ENCODE data around the gene TECR. TPM values are rescaled to one million over a fixed set of nuclear protein-coding genes. Genes with fewer than 3 reads are reported as not detected.

TECR gene
- total and polyA plus RNA-seq, 2 of the 13 experiments (the other 11 are each of a cell fraction or from before 2014, with no cell fraction given), result 54.9 to 121 TPM

DNA sequence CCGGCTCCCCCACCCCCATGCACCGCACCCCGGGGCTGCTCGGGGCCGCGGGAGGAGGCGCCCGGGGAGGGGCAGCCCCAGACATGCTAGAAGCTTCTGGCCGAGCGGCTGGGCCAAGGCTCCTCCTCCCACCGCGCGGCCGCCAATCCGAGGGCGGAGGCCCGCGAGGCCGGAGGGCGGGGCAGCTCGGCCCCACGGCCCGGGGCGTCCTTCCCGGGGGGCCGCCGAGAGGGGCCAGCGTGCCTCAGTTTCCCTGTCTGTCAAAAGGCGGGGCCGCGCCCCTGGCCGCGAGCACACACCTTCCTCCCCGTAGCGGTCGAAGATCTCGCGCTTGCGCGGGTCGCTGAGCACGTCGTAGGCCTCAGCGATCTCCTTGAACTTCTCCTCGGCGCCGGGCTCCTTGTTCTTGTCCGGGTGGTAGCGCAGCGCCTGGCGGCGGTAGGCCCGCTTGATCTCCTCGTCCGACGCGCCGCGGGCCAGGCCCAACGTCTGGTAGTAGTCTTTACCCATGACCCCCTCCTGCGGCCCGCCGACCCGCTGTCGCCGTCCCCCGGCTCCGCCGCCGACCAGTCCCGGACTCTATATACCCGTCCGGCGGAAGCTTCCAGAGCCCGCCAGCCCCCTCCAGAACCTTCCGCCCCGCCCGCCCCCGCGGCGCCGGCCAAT, 11.4 kb upstream of the TECR start, which contains the start of gene DNAJB1 (continued):
- TF ChIP-seq SYNCRIP (IDR thresholded peaks at IDR 0.05; ENCODE audit: insufficient read depth, low read depth, low read length) (no peak), ZNF670 (CRISPR knock-in tag; IDR thresholded peaks at IDR 0.05; ENCODE audit: borderline replicate concordance) (peak; percentile 80; the same call in 1 of the 2 replicates), MIXL1 (CRISPR knock-in tag; IDR thresholded peaks at IDR 0.05) (0 out of 2 replicates have a peak, but pooled peaks have one; percentile 22), ZFP41 (CRISPR knock-in tag; IDR thresholded peaks at IDR 0.05; ENCODE audit: borderline replicate concordance) (0 out of 2 replicates have a peak, but pooled peaks have one; percentile 41), ZNF564 (CRISPR knock-in tag; IDR thresholded peaks at IDR 0.05) (no peak), SP1 (IDR thresholded peaks at IDR 0.05) (no peak), SP1 (CRISPR knock-in tag; IDR thresholded peaks at IDR 0.05) (no peak; the same call in 1 of the 2 replicates), ZZZ3 (CRISPR knock-in tag; IDR thresholded peaks at IDR 0.05; ENCODE audit: borderline replicate concordance) (no peak), ZNF503 (CRISPR knock-in tag; IDR thresholded peaks at IDR 0.05) (peak; percentile 46; the same call in 1 of the 2 replicates), ELF4 (CRISPR knock-in tag; IDR thresholded peaks at IDR 0.05; ENCODE audit: borderline replicate concordance) (no peak), KDM5B (CRISPR knock-in tag; IDR thresholded peaks at IDR 0.05; ENCODE audit: borderline replicate concordance) (peak; percentile 82), SAP130 (CRISPR knock-in tag; IDR thresholded peaks at IDR 0.05; ENCODE audit: low read depth) (peak; percentile 53; the same call in 1 of the 2 replicates), POGK (CRISPR knock-in tag; conservative IDR thresholded peaks at IDR 0.05) (peak; percentile 78), TSC22D2 (CRISPR knock-in tag; IDR thresholded peaks at IDR 0.05; ENCODE audit: borderline replicate concordance) (no peak), SMYD3 (CRISPR knock-in tag; IDR thresholded peaks at IDR 0.05) (peak; percentile 75; the same call in 1 of the 2 replicates), MBNL3 (CRISPR knock-in tag; conservative IDR thresholded peaks at IDR 0.05) (no peak), SMAD1 (CRISPR knock-in tag; IDR thresholded peaks at IDR 0.05; ENCODE audit: borderline replicate concordance, low read depth) (peak; percentile 83; the same call in 1 of the 2 replicates), TCF12 (IDR thresholded peaks at IDR 0.05) (no peak), TCF12 (CRISPR knock-in tag; IDR thresholded peaks at IDR 0.05) (0 out of 2 replicates have a peak, but pooled peaks have one; percentile 28), ZNF33A (CRISPR knock-in tag; IDR thresholded peaks at IDR 0.05; ENCODE audit: borderline replicate concordance) (no peak), PRMT3 (CRISPR knock-in tag; IDR thresholded peaks at IDR 0.05; ENCODE audit: borderline replicate concordance, low read depth) (no peak), ZNF589 (CRISPR knock-in tag; conservative IDR thresholded peaks at IDR 0.05) (no peak), SRSF9 (IDR thresholded peaks at IDR 0.05; ENCODE audit: borderline replicate concordance, insufficient read depth, low read depth, low read length, poor library complexity, severe bottlenecking) (no peak), ZFYVE20 (CRISPR knock-in tag; IDR thresholded peaks at IDR 0.05; ENCODE audit: borderline replicate concordance, low read depth) (0 out of 2 replicates have a peak, but pooled peaks have one; percentile 75), ZFP1 (CRISPR knock-in tag; IDR thresholded peaks at IDR 0.05) (no peak)
- TF ChIP-seq, protein P1, sequence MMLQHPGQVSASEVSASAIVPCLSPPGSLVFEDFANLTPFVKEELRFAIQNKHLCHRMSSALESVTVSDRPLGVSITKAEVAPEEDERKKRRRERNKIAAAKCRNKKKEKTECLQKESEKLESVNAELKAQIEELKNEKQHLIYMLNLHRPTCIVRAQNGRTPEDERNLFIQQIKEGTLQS (CRISPR knock-in tag; IDR thresholded peaks at IDR 0.05), result peak; percentile 48; the same call in 1 of the 2 replicates
